HepG2 (cell line): Measurements from ENCODE around the gene KRT36. TPM values are rescaled to one million over a fixed set of nuclear protein-coding genes. Genes with fewer than 3 reads are reported as not detected.

Experiments used
- ATAC-seq: fragments of 200-7000 bp; cut with Tn5 transposase; 3 replicates; pipeline ENCODE4 v1.9.1; 2020; ENCODE audit warnings: mild to moderate bottlenecking, moderate library complexity
- BruUV-seq: library from RNA; stranded (reverse); fragments of 400-500 nt; replicated peaks from 2 replicates; lab custom pipeline; 2021; lab: Mats Ljungman, UMichigan
- CTCF ChIA-PET: fragments of 300-600 bp; formaldehyde crosslinking; extraction: SDS; loops from one replicate; lab custom pipeline; 2021; ENCODE audit warnings: low total read pairs, inconsistent platforms, low intra/inter-chr PET ratio; lab: Yijun Ruan, JAX
- POLR2A ChIA-PET: fragments of 350-600 bp; sonication (Branson Sonifier 250); formaldehyde crosslinking; loops from one replicate; lab custom pipeline; 2020; ENCODE audit warnings: antibody characterized with exemption, inconsistent platforms; lab: Yijun Ruan, JAX
- DNase-seq: peaks from one replicate; pipeline ENCODE4 v3.0.0-alpha.2; 2015; ENCODE audit warnings: low spot score
- FAIRE-seq: peaks from 3 replicates; lab custom pipeline; 2011; peaks lifted over from hg19 to GRCh38; lab: Jason Lieb, UNC
- H2AFZ ChIP-seq: one replicate; pipeline ENCODE4 v1.6.1; 2011; ENCODE audit warnings: low read length, inconsistent platforms
- H3K27ac ChIP-seq: fragments of 300-600 bp; 3 replicates; pipeline ENCODE4 v1.8.0; 2011; ENCODE audit warnings: mixed run types, mild to moderate bottlenecking, mixed read lengths, low read length, inconsistent platforms; ENCODE audit not compliant: insufficient read depth; ENCODE audit errors: extremely low read length
- H3K27me3 ChIP-seq, 2 experiments: fragments of 200-600 bp in 1 of 2; 2 replicates in 1 of 2; 3 replicates in 1 of 2; pipeline versions ENCODE4 v1.6.0 to v1.8.0; 2011; ENCODE audit warnings: low read length in 2 of 2, mild to moderate bottlenecking in 2 of 2, moderate library complexity in 2 of 2, inconsistent platforms in 1 of 2; ENCODE audit not compliant: insufficient read depth in 2 of 2, control insufficient read depth in 1 of 2
- H3K36me3 ChIP-seq, 2 experiments: fragments of 200-600 bp in 1 of 2; replicated peaks in 1 of 2; 2 replicates in 1 of 2; 3 replicates in 1 of 2; pipeline versions ENCODE4 v1.5.1 to v1.8.0; 2011; ENCODE audit warnings: low read length in 2 of 2, inconsistent platforms in 1 of 2; ENCODE audit not compliant: insufficient read depth in 2 of 2, control insufficient read depth in 1 of 2
- H3K4me1 ChIP-seq: 2 replicates; pipeline ENCODE4 v1.5.1; 2012; ENCODE audit warnings: low read length, inconsistent platforms; ENCODE audit not compliant: insufficient read depth
- H3K4me2 ChIP-seq: 2 replicates; pipeline ENCODE4 v1.6.0; 2011; ENCODE audit warnings: low read depth, low read length, inconsistent platforms
- H3K4me3 ChIP-seq, 3 experiments: fragments of 200-600 bp in 1 of 3; sonication (generic), shearing (Covaris generic) in 1 of 3; replicated peaks in 1 of 3; 2 replicates each; pipeline ENCODE4 v1.5.1; 2011 to 2016; ENCODE audit warnings: low read length in 3 of 3, inconsistent platforms in 2 of 3, low read depth in 2 of 3, mild to moderate bottlenecking in 2 of 3, control low read depth in 1 of 3, mixed read lengths in 1 of 3; ENCODE audit not compliant: insufficient read depth in 1 of 3
- H3K79me2 ChIP-seq: one replicate; pipeline ENCODE4 v1.6.1; 2011; ENCODE audit warnings: low read length, inconsistent platforms; ENCODE audit not compliant: insufficient read depth
- H3K9ac ChIP-seq: 2 replicates; pipeline ENCODE4 v1.6.0; 2011; ENCODE audit warnings: mild to moderate bottlenecking, low read depth, low read length, inconsistent platforms; ENCODE audit not compliant: insufficient read depth
- H3K9me3 ChIP-seq: 2 replicates; pipeline ENCODE4 v1.5.1; 2012; ENCODE audit warnings: mild to moderate bottlenecking, low read length
- H4K20me1 ChIP-seq: 2 replicates; pipeline ENCODE4 v1.6.0; 2011; ENCODE audit warnings: inconsistent platforms, mild to moderate bottlenecking, low read length, moderate library complexity; ENCODE audit not compliant: insufficient read depth
- ARID2 ChIP-seq: sonication (generic); formaldehyde crosslinking; IDR thresholded peaks from 2 replicates; pipeline ENCODE4 v1.8.1; 2022; ENCODE audit warnings: mild to moderate bottlenecking, missing genetic modification reagents, borderline replicate concordance
- BORCS8-MEF2B ChIP-seq: sonication (generic); formaldehyde crosslinking; IDR thresholded peaks from 2 replicates; pipeline ENCODE4 v1.8.0; 2022; ENCODE audit warnings: mild to moderate bottlenecking, missing genetic modification reagents
- CAMTA2 ChIP-seq: sonication (generic); formaldehyde crosslinking; IDR thresholded peaks from 2 replicates; pipeline ENCODE4 v1.4.0; 2020; ENCODE audit warnings: mild to moderate bottlenecking, missing genetic modification reagents, borderline replicate concordance
- CCDC6 ChIP-seq: sonication (generic); formaldehyde crosslinking; IDR thresholded peaks from 2 replicates; pipeline ENCODE4 v1.8.1; 2022; ENCODE audit warnings: mild to moderate bottlenecking, missing genetic modification reagents, moderate library complexity
- ELF4 ChIP-seq: sonication (generic); formaldehyde crosslinking; IDR thresholded peaks from 2 replicates; pipeline ENCODE4 v1.5.0; 2020; ENCODE audit warnings: missing genetic modification reagents, mild to moderate bottlenecking, moderate library complexity, borderline replicate concordance
- FOXO1 ChIP-seq: sonication (generic); formaldehyde crosslinking; IDR thresholded peaks from 2 replicates; pipeline ENCODE4 v1.4.0; 2020; ENCODE audit warnings: missing genetic modification reagents
- PHF5A ChIP-seq: IDR thresholded peaks from one replicate; pipeline ENCODE4 v1.6.1; 2018; ENCODE audit warnings: low read depth, missing genetic modification reagents; ENCODE audit not compliant: unreplicated experiment
- TAF1 ChIP-seq: sonication (generic); formaldehyde crosslinking; IDR thresholded peaks from 2 replicates; pipeline ENCODE4 v1.4.0; 2020; ENCODE audit warnings: missing genetic modification reagents
- TCF7 ChIP-seq: sonication (generic); IDR thresholded peaks from 2 replicates; pipeline ENCODE4 v1.6.1; 2016; ENCODE audit warnings: antibody characterized with exemption, low read depth
- TFDP1 ChIP-seq: IDR thresholded peaks from 2 replicates; pipeline ENCODE4 v1.6.1; 2016; ENCODE audit warnings: missing compliant biosample characterization, missing genetic modification reagents, borderline replicate concordance
- UBTF ChIP-seq: sonication (generic); formaldehyde crosslinking; IDR thresholded peaks from 2 replicates; pipeline ENCODE4 v1.4.0; 2020; ENCODE audit warnings: mild to moderate bottlenecking, missing genetic modification reagents
- ZBTB14 ChIP-seq: sonication (generic); formaldehyde crosslinking; IDR thresholded peaks from 2 replicates; pipeline ENCODE4 v1.4.0; 2020; ENCODE audit warnings: missing genetic modification reagents
- ZC3H4 ChIP-seq: sonication (generic); formaldehyde crosslinking; IDR thresholded peaks from 2 replicates; pipeline ENCODE4 v1.4.0; 2020; ENCODE audit warnings: missing genetic modification reagents, borderline replicate concordance
- ZNF337 ChIP-seq: sonication (generic); formaldehyde crosslinking; IDR thresholded peaks from 2 replicates; pipeline ENCODE4 v1.5.1; 2020; ENCODE audit warnings: missing genetic modification reagents, low read depth, mild to moderate bottlenecking, borderline replicate concordance
- ZNF724P ChIP-seq: sonication (generic); formaldehyde crosslinking; IDR thresholded peaks from 2 replicates; pipeline ENCODE4 v1.8.0; 2022; ENCODE audit warnings: missing genetic modification reagents, borderline replicate concordance
- ZNF83 ChIP-seq: sonication (generic); formaldehyde crosslinking; IDR thresholded peaks from 2 replicates; pipeline ENCODE4 v1.4.0; 2020; ENCODE audit warnings: missing genetic modification reagents, mild to moderate bottlenecking, borderline replicate concordance
- WGBS: methylation state at CpG from one replicate; pipeline ENCODE4 v1.1.6; 2017; ENCODE audit warnings: low lambda C conversion rate; 5-methylcytosine and 5-hydroxymethylcytosine counted together
- in situ Hi-C: cut with HindIII; loops from 2 replicates; pipeline ENCODE4 v1.10.0; 2017; ENCODE audit warnings: low pct_unique_long_range_greater_than_20kb; ENCODE audit not compliant: extremely low pct_ligation_motif_present
- intact Hi-C: fragments of 100-400 bp; cut with micrococcal nuclease; formaldehyde crosslinking; loops from one replicate; pipeline ENCODE4 v1.10.0; 2022; ENCODE audit not compliant: unreplicated experiment
- polyA plus RNA-seq, 8 experiments: library from polyadenylated mRNA; depleted of rRNA in 3 of 8; stranded (reverse) in 7 of 8; unstranded in 1 of 8; fragments of >200 nt; fragmentation: Illumina TruSeq in 4 of 8; extraction: Trizol in 4 of 8; gene quantifications; 2 replicates each; pipeline versions ENCODE4 v1.2.1 to v1.2.3, GENCODE V29; 2011 to 2016; ENCODE audit warnings: low read depth in 4 of 8, missing spikeins in 1 of 8, mixed read lengths in 1 of 8; ENCODE audit not compliant: insufficient read depth in 1 of 8
- total RNA-seq, 5 experiments: library from RNA; depleted of rRNA; stranded (reverse); fragments of >200 nt; fragmentation: Illumina TruSeq; extraction: Trizol; gene quantifications; 2 replicates each; pipeline ENCODE4 v1.2.3, GENCODE V29; 2016; ENCODE audit warnings: low read depth in 1 of 5

The KRT36 gene
- total and polyA plus RNA-seq, 2 of the 13 experiments (the other 11 are each of a cell fraction or from before 2014, with no cell fraction given), result not detected

- H3K4me3 ChIP-seq, result no peak overlapping the region
- H2AFZ ChIP-seq, result no peak overlapping the region
- in situ Hi-C loops, result no loop called here
- ChIA-PET CTCF (no interaction called here), POLR2A (no interaction called here)
- H3K27me3 ChIP-seq, result peaks cover 1 to 27% of the 10 kb centered on the region in 2 experiments; a peak in 4 of 5 replicates
- H4K20me1 ChIP-seq, result no peaks in the 10 kb centered on the region
- no peaks in the 10 kb centered on the region for H3K36me3 ChIP-seq
- no peaks in the 10 kb centered on the region for H3K9me3 ChIP-seq
- ATAC-seq (no peak), DNase-seq (no peak), FAIRE-seq (no peak)
- TF ChIP-seq PHF5A (CRISPR knock-in tag) (no peak), ZNF724P (CRISPR knock-in tag) (no peak), TFDP1 (CRISPR knock-in tag) (no peak), CCDC6 (no peak), ZNF83 (CRISPR knock-in tag) (no peak), CAMTA2 (CRISPR knock-in tag) (no peak), ZC3H4 (CRISPR knock-in tag) (no peak), BORCS8-MEF2B (CRISPR knock-in tag) (no peak), ZBTB14 (CRISPR knock-in tag) (no peak), TCF7 (no peak), UBTF (CRISPR knock-in tag) (no peak), FOXO1 (CRISPR knock-in tag) (no peak), TAF1 (CRISPR knock-in tag) (no peak), ELF4 (CRISPR knock-in tag) (no peak), ARID2 (CRISPR knock-in tag) (no peak), ZNF337 (CRISPR knock-in tag) (no peak)
- H3K4me1 ChIP-seq, result no peaks in the 10 kb centered on the region
- WGBS, result 53% methylated on average over 9 of the region's 9 CpGs
- no peaks in the 10 kb centered on the region for H3K79me2 ChIP-seq
- intact Hi-C loops, result no loop called here
- no peak overlapping the region for H3K4me2 ChIP-seq
- no peak overlapping the region for H3K27ac ChIP-seq
- H3K9ac ChIP-seq, result no peak overlapping the region
- BruUV-seq, result no TSS peak
Observed at GRCh38 chr17:41483531-41483930, 6.2 kb downstream of the KRT36 start.
